CD14-positive monocyte (primary cell): ENCODE results near the gene PARP15. TPM values are rescaled to one million over a fixed set of nuclear protein-coding genes. Genes with fewer than 3 reads are reported as not detected.
"Not testable (repeated sequence)": the region's sequence is repeated elsewhere in the genome, so short reads cannot be mapped to it uniquely, and the experiment has no call there.

Experiments used
- DNase-seq, 3 donors: peaks; one replicate each; pipeline ENCODE4 v3.0.0-alpha.2; 2011 to 2022
- H2AFZ ChIP-seq: 2 replicates; pipeline ENCODE4 v1.6.0; 2012; ENCODE audit warnings: mild to moderate bottlenecking, low read depth, low read length, inconsistent platforms; ENCODE audit not compliant: insufficient read depth, poor library complexity, severe bottlenecking
- H3K27ac ChIP-seq, 2 donors: 1 replicate in 1 of 2; 2 replicates in 1 of 2; pipeline ENCODE4 v1.5.1; 2012 to 2013; ENCODE audit warnings: low read length in 2 of 2, control low read depth in 1 of 2, inconsistent platforms in 1 of 2, low read depth in 1 of 2, mild to moderate bottlenecking in 1 of 2
- H3K27me3 ChIP-seq, 2 donors: one replicate each; pipeline versions ENCODE4 v1.6.0 to v1.6.1; 2011 to 2013; ENCODE audit warnings: low read length in 2 of 2; ENCODE audit not compliant: control insufficient read depth in 2 of 2, insufficient read depth in 2 of 2
- H3K36me3 ChIP-seq, 2 donors: replicated peaks in 1 of 2; 1 replicate in 1 of 2; 2 replicates in 1 of 2; pipeline versions ENCODE4 v1.5.1 to v1.6.1; 2012 to 2013; ENCODE audit warnings: low read length in 2 of 2, control low read depth in 1 of 2, inconsistent platforms in 1 of 2, mild to moderate bottlenecking in 1 of 2; ENCODE audit not compliant: insufficient read depth in 2 of 2, control insufficient read depth in 1 of 2
- H3K4me1 ChIP-seq, 2 donors: 1 replicate in 1 of 2; 2 replicates in 1 of 2; pipeline versions ENCODE4 v1.5.1 to v1.6.1; 2012 to 2013; ENCODE audit warnings: low read length in 2 of 2, control low read depth in 1 of 2, inconsistent platforms in 1 of 2, mild to moderate bottlenecking in 1 of 2, moderate library complexity in 1 of 2; ENCODE audit not compliant: insufficient read depth in 2 of 2, control insufficient read depth in 1 of 2
- H3K4me2 ChIP-seq: replicated peaks from 2 replicates; pipeline ENCODE3; 2012; ENCODE audit warnings: low read length, moderate library complexity, mild to moderate bottlenecking; ENCODE audit not compliant: poor library complexity, severe bottlenecking; ENCODE audit errors: extremely low read depth
- H3K4me3 ChIP-seq, 3 experiments: fragments of 200-600 bp in 1 of 3; sonication (generic) in 1 of 3; replicated peaks in 1 of 3; 1 replicate in 2 of 3; 2 replicates in 1 of 3; pipeline ENCODE4 v1.5.1; 2011 to 2013; ENCODE audit warnings: low read length in 3 of 3, mild to moderate bottlenecking in 3 of 3, control low read depth in 2 of 3, low read depth in 2 of 3, inconsistent platforms in 1 of 3, moderate library complexity in 1 of 3
- H3K79me2 ChIP-seq: 2 replicates; pipeline ENCODE4 v1.6.0; 2012; ENCODE audit warnings: mild to moderate bottlenecking, control low read depth, inconsistent platforms, low read length, moderate library complexity; ENCODE audit not compliant: insufficient read depth
- H3K9ac ChIP-seq: 2 replicates; pipeline ENCODE4 v1.6.0; 2017; ENCODE audit warnings: low read length, mild to moderate bottlenecking; ENCODE audit not compliant: insufficient read depth, poor library complexity, severe bottlenecking
- H3K9me3 ChIP-seq, 2 donors: replicated peaks in 1 of 2; 1 replicate in 1 of 2; 2 replicates in 1 of 2; pipeline versions ENCODE4 v1.5.1 to v1.6.1; 2012 to 2013; ENCODE audit warnings: low read length in 2 of 2, control low read depth in 1 of 2; ENCODE audit not compliant: control insufficient read depth in 1 of 2, insufficient read depth in 1 of 2
- H4K20me1 ChIP-seq: 2 replicates; pipeline ENCODE4 v1.6.0; 2012; ENCODE audit warnings: mild to moderate bottlenecking, low read length, control low read depth, moderate library complexity; ENCODE audit not compliant: insufficient read depth
- H3K27ac Mint-ChIP-seq, 7 donors: one replicate each; pipeline ENCODE4 v1.8.0; 2020; ENCODE audit warnings: mild to moderate bottlenecking in 7 of 7, mixed read lengths in 7 of 7, moderate library complexity in 6 of 7, inconsistent platforms in 2 of 7
- H3K27me3 Mint-ChIP-seq, 3 donors: one replicate each; pipeline ENCODE4 v1.8.0; 2021 to 2022; ENCODE audit warnings: low read depth in 3 of 3, mild to moderate bottlenecking in 3 of 3, mixed read lengths in 3 of 3, moderate library complexity in 3 of 3, inconsistent platforms in 1 of 3
- H3K36me3 Mint-ChIP-seq, 2 donors: one replicate each; pipeline ENCODE4 v1.8.0; 2020; ENCODE audit warnings: mixed read lengths in 2 of 2, inconsistent platforms in 1 of 2, mild to moderate bottlenecking in 1 of 2
- H3K4me1 Mint-ChIP-seq: one replicate; pipeline ENCODE4 v1.8.0; 2020; ENCODE audit warnings: mild to moderate bottlenecking, mixed read lengths
- H3K4me3 Mint-ChIP-seq, 2 donors: one replicate each; pipeline ENCODE4 v1.8.0; 2020; ENCODE audit warnings: mild to moderate bottlenecking in 2 of 2, mixed read lengths in 2 of 2, moderate library complexity in 1 of 2
- H3K9me3 Mint-ChIP-seq, 7 donors: one replicate each; pipeline ENCODE4 v1.8.0; 2020 to 2022; ENCODE audit warnings: mixed read lengths in 7 of 7, mild to moderate bottlenecking in 6 of 7, moderate library complexity in 6 of 7, inconsistent platforms in 2 of 7
- CTCF ChIP-seq: fragments of 200-600 bp; IDR thresholded peaks from one replicate; pipeline ENCODE4 v1.8.0; 2022; ENCODE audit warnings: antibody characterized with exemption, mild to moderate bottlenecking
- WGBS: methylation state at CpG from one replicate; pipeline ENCODE4 v1.1.5; 2013; ENCODE audit warnings: missing lambda C conversion rate; ENCODE audit not compliant: insufficient coverage; 5-methylcytosine and 5-hydroxymethylcytosine counted together
- intact Hi-C, 2 donors: fragments of 100-400 bp; cut with micrococcal nuclease; formaldehyde crosslinking; loops; one replicate each; pipeline versions ENCODE4 v1.15.0 to v1.15.1; 2023
- polyA plus RNA-seq, 3 donors: library from polyadenylated mRNA; depleted of rRNA in 1 of 3; unstranded in 2 of 3; stranded (reverse) in 1 of 3; fragments of 300-500 nt in 2 of 3; fragments of >200 nt in 1 of 3; fragmentation: Illumina TruSeq in 2 of 3; gene quantifications; 1 replicate in 2 of 3; 2 replicates in 1 of 3; pipeline ENCODE4 v1.2.3, GENCODE V29; 2012 to 2021

The PARP15 gene
- polyA plus RNA-seq, 3 donors, result 0.23 to 4.4 (median 0.28) TPM

DNA sequence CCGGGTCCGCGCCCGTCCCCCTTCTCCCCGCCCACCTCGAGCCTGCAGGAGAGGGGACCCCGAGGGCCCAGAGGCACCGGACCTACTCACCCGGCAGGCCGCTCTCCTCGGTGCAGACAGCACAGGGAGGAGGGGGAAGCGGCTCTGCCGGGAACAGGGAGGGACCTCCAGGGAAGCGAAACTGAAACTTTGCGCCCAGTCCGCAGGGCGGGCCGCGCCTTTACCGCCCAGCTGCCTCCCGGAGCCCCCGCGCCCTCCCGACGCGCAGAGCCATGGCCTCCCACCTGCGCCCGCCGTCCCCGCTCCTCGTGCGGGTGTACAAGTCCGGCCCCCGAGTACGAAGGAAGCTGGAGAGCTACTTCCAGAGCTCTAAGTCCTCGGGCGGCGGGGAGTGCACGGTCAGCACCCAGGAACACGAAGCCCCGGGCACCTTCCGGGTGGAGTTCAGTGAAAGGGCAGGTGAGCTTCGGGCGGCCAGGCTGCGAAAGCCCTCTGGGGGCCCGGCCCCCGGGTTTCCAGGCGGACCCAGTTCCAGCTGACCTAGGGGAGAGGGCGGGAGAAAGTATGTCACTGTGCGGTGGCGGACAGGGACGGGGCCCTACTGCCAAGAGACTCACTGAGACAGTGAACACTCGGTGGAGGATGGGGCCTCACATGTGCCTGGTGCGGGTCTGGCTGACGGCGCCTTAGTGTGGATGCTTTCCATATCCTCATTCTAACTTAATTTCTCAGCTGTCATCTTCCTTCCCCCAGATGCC, 13.1 kb upstream of the PARP15 start, which contains the start of the genes DTX3L and PARP9:
Gene DTX3L (plus strand): TSS at position 184 of the 758 bp plus-strand sequence. CDS start 89 bp downstream, at position 273.
Gene PARP9 (minus strand): TSS at position 146 of the 758 bp plus-strand sequence. CDS start 4,680 bp downstream, outside the sequence.
- peak within 1 kb of the TSS; percentile 100 for H2AFZ ChIP-seq
- H3K4me2 ChIP-seq, result peak within 1 kb of the TSS; percentile 98
- peaks cover 20 to 24% of the 10 kb centered on the region in 2 donors for H3K4me1 ChIP-seq
- peaks cover 22% of the 10 kb centered on the region for H4K20me1 ChIP-seq
- Mint-ChIP-seq H3K27ac (peak within 1 kb of the TSS; percentile 90 to 97 (median 93)), H3K9me3 (no peaks in the 10 kb centered on the region), H3K36me3 (peaks cover 46 to 49% of the 10 kb centered on the region in 2 donors), H3K4me1 (peaks cover 60% of the 10 kb centered on the region), H3K4me3 (peak within 1 kb of the TSS; percentile 89 to 99), H3K27me3 (peaks cover 0 to 2% (median 1%) of the 10 kb centered on the region in 3 donors)
- DNase-seq, result peak; percentile 78 to 82 (median 79)
- H3K4me3 ChIP-seq, result peak within 1 kb of the TSS; percentile 98 to 99 (median 98)
- peak within 1 kb of the TSS; percentile 87 to 98 for H3K27ac ChIP-seq
- no peak for TF ChIP-seq CTCF
- H3K9me3 ChIP-seq, result no peaks in the 10 kb centered on the region
- H3K79me2 ChIP-seq, result peaks cover 75% of the 10 kb centered on the region
- H3K27me3 ChIP-seq, result no peaks in the 10 kb centered on the region
- intact Hi-C loops, result loop anchor here in 1 of 2 donors (2.0 to 10.0 kb wide), 2 partner anchors 50 to 114 kb away; no protein-coding TSS in a partner anchor
- WGBS, result 0% methylated on average over 52 of the region's 56 CpGs
- peak within 1 kb of the TSS; percentile 95 for H3K9ac ChIP-seq
- peaks cover 37 to 47% of the 10 kb centered on the region in 2 donors for H3K36me3 ChIP-seq

- H3K9me3 Mint-ChIP-seq, H3K9ac ChIP-seq, DNase-seq, H3K4me3 ChIP-seq, H3K4me2 ChIP-seq, H2AFZ ChIP-seq, H3K9me3 ChIP-seq, H3K4me3 Mint-ChIP-seq, H3K27me3 Mint-ChIP-seq, H3K27me3 ChIP-seq: not testable (repeated sequence)
- intact Hi-C loops, result loop anchor here in 1 of 2 donors (10.0 kb wide), 1 partner anchor 47 kb away; no protein-coding TSS in a partner anchor
- Histone ChIP-seq H3K36me3 (peaks cover 56 to 72% of the 10 kb centered on the region in 2 donors), H3K27ac (peak overlapping the region in 1 of 2 donors; percentile 25), H3K4me1 (peaks cover 20 to 24% of the 10 kb centered on the region in 2 donors), H4K20me1 (peaks cover 35% of the 10 kb centered on the region), H3K79me2 (peaks cover 56% of the 10 kb centered on the region)
- WGBS, result no CpG with 5 or more reads among the region's 7 CpGs
- peaks cover 45% of the 10 kb centered on the region for H3K4me1 Mint-ChIP-seq
- peaks cover 63% of the 10 kb centered on the region in 2 donors for H3K36me3 Mint-ChIP-seq
- peak overlapping the region in 3 of 7 donors; percentile 39 to 75 (median 55) for H3K27ac Mint-ChIP-seq
These were observed 9.3 kb upstream of the PARP15 start for GRCh38 chr3:122568131-122568530.
